SKM-1 treated with dmso at 0.1 percent for 144 hours (cell line): Measurements from ENCODE around the gene CNOT2.

Experiments
- DNase-seq: peaks from one replicate; lab custom pipeline; 2025; ENCODE audit not compliant: unreplicated experiment; lab: John Stamatoyannopoulos, UW

CNOT2 gene

DNA sequence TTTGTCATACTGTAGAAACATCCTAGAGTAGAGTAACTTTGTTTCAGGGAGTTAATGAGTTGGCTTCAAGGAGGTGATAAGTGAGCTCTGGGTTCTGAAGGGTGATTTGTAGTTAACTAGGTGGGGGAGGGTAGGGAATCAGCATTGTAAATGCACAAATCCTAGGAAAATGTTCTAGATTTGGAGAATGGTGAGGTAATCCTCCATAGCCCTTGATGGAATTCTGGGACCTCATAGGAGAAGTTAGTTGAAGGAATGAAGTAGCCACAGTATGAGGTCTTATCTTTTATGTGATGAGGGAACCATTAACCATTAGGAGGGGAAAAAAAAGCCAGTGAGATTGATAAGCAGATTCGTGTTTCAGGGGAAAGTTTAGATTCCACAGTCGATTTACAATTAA is 8.0 kb downstream of the CNOT2 start:
- no peak for DNase-seq

DNA sequence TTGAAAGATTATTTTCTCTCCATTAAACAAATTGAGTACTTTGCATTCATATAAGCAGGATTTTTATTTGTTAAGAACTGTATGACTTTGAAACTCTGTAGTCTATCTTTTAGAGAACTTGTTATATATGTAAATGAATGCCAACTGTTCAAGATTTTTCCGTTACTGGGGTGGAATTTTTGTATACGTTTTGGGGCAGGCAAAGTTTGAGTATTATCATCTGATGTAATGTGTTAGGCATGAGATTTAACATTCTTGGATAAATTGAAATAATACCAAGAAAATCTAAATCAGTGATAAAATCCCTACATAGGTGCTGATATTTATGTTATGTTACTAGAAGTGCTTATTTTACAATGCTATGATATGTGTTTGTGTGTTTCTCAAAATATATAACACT is 8.4 kb downstream of the CNOT2 start:
- no peak for DNase-seq

DNA sequence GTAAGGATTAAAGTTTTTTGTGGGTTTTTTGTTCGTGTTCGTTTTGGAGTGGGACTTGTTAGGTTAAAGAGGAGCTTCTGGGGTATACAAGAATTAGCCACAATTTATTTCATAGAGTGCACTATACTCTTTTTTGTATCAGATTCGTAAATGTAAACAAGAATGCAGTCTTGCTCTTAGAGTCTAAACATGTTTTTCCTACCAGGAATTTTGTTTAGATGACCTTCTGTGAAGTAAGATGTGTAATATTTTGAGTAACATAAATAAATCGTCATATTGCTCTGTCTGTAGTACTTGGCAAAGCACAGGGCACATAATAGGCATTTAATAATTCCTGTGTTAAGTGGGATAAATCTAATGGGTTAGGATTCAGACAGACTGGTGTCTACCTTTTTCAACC is 9.6 kb downstream of the CNOT2 start:
- no peak for DNase-seq

DNA sequence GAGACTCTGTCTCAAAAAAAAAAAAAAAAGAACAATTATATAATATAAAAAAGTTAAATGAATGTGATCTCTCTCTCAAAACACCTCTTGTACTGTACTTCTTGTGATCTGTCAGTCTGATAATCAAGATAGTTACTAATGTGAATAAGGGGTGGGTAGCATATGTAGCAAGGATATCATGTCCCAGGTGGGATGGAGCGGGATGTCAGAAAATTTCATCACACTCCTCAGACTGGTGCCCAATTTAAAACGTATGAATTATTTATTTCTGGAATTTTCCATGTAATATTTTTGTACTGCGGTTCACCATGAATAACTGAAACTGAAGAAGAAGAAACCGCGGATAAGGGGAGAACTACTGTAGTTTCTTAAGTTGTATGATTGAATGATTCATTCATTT is 11.0 kb downstream of the CNOT2 start:
- no peak for DNase-seq

DNA sequence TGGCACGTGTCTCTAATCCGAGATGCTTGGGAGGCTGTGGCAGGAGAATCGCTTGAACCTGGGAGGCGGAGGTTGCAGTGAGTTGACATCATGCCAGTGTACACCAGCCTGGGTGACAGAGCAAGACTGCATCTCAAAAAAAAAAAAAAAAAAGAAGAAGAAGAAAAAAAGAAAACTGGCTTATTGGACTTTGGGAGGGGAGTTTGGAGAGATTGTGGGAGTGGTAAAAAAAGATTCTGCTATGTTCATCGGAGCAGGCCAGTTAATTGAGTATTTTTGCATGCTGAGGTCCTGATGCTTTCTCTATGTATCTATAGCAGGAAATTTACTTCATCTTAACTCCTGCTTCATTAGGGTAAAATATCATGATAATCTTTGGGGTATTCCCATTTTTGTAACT is 11.6 kb downstream of the CNOT2 start:
- DNase-seq: no peak

DNA sequence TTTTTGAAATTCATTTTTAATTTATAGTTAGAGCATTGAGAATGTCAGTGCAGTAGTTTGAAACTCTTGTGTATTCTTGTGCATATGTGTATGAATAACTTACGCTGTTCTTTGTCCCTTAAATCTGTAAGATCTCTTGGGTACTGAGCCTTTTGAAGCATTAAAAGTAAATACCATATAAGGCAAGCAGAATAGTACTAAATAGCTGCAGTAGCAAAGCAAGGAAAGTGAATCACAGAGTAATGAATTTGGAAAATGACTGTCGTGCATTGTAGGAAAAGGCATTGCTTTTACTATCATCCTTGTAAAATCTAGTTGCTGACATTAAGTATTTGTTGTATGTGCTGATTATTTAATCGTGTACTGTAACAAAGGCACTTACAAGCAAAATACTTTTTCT is 12.1 kb downstream of the CNOT2 start:
- DNase-seq: no peak

DNA sequence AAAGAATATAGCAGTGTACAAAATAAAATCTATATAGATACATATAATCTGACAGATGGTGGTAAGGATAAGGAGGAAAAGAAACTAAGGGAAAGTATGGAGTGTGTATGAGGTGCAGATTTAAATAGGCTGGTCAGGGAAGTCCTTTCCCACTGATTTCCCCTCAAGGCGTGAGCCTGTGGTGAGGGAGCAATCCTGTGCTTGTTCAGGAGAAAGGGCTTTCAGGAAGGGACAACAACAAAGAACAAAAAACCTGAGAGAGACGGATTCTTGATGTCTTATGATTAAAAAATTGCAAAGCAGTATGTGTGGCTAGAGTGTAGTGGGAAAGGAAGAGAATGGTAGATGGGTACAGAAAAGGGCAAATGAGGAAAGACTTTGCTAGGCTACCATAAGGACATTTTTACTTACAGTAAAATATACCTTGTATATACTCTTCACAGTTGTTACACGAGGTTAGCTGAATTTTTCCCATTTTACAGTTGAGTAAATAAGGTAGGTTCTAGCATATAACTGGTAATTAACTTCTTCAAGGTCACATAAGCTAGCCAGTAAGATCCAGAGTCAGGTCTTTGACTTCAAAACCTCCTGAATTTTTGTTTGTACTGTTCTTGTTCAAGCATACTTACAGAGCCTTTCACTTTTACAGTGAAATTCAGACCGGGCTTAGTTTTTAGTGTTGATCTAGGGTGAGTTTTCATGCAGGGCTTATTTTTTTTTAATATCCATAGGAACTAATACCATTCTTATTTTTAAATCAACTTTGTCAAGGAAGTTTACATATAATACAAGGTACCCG is 15.6 kb downstream of the CNOT2 start:
- DNase-seq: no peak

DNA sequence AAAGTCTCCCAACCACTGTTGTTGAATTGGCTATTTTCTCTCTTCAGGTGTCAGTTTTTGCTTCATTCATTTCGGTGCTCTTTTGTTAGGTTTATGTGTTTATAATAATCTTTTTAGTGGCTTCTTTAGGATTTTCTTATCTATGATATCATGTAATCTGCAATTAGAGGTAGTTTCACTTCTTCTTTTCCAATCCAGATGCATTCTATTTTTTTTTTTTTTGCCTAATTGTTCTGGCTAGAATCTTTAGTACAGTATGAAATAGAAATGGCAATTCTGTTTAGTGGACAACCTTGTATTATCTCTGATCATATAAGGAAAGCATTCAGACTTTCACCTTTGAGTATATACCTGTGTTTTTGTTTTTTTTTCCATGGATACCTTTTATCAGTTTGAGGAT is 17.4 kb downstream of the CNOT2 start:
- no peak for DNase-seq

DNA sequence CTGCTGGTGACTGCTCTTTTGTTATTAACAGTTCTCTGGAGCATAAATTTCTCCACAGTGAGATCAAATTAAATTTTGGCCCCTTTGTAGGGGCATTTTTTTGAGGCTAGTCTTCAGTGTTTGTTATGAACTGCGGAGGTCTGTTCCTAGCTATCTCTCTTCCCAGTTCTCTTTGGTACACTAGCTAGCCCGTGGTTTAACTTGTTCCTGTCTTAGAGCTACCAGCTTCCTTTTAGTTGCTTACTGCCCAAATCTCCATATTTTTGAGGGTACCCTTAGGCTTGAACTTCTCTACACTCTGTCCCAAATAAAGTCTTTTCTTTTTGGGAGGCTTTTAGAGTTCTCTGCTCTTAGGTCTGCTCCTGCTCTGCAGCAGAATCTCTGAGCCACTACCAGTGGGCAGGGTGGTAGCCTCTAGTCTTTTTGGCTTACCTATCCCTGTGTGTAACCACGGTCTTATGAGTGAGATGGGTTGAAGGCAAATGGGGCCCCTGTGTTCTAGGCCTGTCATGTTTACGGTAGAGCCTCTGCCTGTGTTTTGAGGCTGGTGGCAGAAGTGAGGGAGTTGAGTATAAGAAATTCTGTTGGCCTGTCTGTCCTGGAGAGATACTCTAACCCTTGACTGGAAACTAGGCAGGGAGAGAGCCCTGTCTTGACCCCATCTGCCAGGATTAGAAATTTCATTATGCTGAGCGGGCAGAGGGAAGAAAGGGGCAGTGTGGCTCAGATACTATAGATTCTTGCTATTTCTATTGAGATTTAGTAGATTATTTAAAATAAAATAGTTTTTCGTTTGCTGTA is 21.0 kb downstream of the CNOT2 start:
- DNase-seq: peak; percentile 0

DNA sequence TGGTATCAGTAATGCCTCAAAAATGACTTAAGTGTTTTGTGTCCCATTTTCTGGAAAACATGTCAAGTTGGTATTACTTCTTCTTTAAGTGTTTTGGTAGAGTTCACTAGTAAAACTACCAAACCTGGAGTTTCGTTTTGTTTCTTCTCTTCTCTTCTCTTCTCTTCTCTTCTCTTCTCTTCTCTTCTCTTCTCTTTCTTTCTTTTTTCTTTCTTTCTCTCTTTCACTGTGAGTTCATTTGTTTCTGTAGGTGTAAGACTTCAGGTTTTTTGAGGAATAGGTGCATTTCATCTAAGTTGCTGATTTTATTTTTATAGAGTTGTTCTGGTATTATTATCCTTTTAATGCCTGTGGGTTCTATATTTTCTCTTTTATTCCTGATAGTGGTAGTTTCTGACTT is 21.9 kb downstream of the CNOT2 start:
- DNase-seq: no peak

DNA sequence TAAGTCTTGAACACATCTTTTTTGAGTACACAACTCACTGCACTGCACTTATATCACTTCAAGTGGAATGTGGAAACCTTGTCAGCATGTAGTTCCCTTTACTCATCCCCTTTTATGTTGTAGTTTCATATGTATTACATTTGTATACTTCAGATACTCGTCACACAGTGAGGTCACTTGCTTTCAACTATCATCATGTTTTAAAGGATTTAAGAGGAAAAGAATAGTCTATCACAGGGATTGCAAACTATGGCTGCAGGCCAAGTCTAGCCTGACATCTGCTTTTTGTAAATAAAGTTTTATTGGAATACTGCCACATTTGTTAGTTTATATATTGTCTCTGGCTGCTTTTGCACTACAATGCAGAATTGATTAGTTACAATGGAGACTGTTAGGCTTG is 24.3 kb downstream of the CNOT2 start:
- DNase-seq: no peak

DNA sequence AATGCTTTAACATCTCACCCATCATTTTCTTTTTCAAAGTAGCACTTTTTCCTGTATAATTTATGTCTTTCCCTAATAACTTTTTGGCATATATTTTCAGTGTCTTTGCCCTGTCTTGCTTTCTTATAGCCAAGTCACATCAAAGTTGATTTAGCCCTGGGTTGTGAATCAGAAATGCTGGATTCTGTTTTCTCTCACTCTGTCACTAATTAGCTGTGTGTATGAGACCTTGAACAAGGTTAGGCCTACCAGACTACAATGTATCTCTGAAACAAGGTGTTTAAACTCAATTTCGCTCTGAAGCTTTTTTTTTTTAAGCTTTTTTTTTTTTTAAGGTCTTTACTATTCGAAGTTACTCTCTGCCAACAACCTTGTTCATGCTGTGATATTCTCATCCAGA is 25.7 kb downstream of the CNOT2 start:
- no peak for DNase-seq

DNA sequence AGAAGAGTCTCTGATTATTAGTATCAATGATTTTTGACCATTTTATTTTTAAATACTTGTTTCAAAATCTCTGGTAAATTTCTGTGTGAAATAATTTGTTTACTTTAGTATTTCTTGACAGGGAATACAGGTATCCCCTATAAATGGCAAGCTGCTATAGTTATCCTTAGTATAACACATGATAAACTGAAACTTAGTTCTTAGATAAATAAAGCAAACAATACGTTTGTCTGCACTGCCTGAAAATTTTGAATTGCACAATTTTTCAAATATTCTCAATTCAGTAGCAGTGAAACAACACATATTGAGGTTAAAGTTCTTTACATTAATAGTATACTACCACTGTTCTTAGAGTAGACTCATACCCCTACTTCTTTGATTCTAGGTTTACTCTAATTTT is 26.9 kb downstream of the CNOT2 start:
- DNase-seq: no peak

DNA sequence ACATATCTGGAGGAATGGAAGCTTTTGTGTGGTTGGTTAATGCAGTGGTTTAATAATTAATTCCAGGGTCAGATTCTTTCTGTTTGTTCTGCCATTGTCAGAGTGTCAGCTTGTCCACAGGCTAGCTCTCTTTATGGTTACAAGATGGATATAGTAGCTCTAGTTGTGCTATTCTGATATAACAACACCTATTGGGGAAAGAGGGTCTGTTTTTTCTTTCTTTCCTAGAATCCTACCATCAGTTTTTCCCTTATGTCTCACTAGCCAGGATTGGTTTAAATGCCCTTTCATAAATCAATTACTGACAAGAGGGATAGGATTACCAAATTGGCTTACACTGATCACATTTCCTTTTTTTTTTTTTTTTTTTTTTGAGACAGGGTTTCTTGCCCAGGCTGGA is 27.8 kb downstream of the CNOT2 start:
- no peak for DNase-seq

DNA sequence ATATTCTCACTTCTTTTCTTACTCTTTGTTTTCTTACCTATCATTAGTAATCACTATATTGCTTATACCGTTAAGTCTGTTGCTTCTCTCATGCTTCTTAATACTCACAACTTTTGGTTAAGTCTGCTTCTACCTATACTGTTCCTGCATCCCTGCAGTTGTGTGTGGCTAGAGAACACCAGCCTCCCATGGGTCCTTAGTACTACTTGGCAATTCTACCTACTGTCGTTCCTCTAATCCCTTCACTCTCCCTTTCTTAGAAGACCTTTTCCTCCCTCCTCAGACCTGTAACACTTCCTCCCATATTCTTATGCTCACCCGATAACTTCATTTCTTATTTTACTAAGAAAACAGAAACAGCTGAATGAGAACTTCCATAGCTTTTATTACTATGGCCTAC is 29.3 kb downstream of the CNOT2 start:
- no peak for DNase-seq

DNA sequence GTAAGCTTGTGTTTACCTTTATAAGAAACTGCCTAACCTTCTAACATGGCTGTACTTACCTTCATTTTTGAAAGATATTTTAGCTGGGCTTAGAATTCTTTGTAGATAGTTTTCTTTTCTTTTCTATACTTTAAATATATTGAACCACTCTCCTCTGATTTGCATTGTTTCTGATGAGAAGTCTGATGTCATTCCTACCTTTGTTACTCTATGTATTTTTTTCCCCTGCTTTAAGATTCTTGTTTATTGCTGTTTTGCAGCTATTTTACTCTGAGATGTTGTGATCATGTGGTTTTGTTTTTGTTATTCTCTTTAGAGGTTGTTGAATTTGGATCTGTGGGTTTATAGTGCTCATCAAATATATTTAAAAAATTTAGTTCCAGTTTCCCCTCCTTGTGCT is 31.8 kb downstream of the CNOT2 start:
- no peak for DNase-seq

DNA sequence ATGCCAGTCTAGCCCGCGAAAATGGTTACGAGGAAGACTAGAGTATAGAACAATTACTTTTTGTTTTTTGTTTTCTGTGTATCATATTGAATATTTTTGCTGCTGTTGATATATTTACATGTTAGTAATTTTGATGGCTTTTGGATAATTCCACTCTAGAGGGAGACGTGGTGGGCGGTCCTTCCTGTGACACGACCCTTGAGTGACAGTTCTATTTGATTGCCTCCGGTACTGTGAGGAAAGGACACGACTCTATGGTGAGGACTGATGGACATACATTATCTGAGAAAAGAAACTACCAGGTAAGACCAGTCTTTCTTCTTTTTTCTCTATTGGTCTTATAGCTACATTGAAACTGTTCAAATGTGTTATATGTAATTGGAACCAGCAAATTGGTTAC is 34.7 kb downstream of the CNOT2 start:
- no peak for DNase-seq

DNA sequence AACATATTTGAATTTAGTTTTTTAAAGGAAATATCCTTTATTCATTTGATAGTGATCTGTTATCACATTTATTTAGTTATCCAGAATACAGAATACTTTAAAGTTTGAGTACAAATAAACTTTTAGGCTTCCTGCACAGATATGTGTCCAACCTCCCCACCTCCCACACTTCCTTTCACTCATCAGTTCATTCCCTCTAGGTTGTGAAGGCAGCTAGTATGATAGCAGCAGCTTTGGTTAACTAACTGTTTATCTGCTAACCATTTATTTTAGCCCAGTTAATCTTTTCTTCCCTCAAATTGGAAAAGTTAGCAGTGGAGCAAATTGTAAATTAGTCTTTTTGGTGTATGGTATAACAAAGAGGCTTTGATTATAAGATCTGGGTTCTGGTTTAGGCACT is 35.7 kb downstream of the CNOT2 start:
- no peak for DNase-seq

DNA sequence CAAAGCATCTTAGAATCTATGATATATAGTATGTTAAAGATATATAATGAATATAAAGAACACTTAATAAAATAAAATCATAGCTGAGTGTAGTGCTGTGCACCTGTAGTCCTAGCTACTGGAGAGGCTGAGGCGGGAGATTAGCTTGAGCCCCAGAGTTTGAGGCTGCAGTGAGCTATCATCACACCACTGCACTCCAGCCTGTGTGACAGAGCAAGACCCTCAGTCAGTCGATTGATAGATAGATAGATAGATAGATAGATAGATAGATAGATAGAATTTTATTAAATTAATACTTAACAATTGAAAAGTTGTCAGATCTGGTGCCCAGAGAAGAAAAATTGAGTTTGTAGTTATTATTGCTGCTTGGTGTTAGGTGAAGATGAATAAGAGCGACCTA is 40.0 kb downstream of the CNOT2 start:
- DNase-seq: no peak

DNA sequence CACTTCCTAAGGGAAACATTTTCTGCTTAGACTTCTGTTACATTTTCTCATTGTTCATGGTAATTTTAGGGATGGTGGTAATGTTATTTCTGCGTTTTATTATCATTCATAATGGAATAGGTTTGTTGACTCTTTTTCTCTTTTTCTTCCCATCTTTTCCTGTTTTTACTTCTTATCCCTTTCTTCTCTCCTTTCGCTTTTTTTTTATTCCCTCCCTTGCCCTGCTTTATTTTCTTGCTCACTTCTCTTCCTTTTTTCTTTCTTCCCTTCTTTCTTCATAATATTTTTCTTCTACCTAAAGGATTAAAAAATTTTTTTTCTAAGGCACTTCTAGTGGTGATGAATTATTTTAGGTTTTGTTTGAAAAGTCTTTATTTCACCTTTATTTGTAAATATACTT is 45.6 kb downstream of the CNOT2 start:
- no peak for DNase-seq

DNA sequence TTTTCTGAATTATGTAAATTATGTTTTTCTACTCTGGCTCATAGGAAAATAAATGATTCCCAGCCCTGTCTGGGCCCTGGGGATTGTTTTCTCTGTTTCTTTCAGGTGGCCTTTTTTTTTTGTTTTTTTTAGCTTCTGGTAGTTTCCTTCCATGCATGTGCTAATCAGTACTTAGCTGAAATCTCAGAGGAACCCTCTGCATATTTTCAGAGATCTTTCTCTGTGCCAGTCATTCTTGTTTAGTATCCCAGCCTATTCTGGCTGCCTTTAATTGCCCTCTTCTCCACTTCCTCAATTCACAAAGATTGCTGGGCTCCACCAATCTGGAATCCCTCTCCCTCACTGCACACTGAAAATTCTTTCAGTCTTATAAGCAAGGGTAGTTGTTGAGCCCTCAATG is 46.9 kb downstream of the CNOT2 start:
- DNase-seq: no peak

DNA sequence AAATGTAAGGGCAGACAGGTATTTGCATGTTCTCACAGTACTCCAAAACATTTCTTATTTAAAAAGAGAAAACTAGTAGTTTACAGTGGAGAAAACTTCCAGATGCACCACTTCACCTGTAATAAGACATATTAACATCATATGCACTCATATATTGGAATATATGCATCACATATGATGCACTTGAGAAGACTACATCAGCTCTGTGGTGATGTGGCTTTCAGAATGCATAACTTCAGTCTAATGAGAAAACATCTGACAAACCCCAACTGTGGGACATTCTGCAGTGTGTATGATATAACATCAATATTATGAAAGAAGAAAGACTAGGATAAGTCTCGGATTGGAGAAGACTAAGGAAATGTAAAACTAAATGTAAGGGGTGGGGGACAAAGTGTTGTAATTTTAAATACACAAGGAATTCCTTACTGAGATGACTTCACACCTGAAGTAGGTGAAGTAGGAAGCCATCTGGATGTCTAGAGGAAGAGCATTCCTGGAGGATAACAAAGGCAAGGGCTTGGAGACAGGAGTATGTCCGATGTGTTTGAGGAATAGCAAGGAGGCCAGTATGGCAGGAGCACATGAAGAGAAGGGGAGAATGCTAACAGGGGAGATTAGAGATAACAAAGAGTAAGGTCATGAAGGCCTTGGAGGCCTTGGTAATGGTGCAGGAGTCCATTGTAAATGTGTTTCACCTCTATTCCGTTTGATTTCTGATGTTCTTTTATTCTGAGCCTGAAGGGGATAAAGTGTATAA is 49.0 kb downstream of the CNOT2 start:
- DNase-seq: no peak
